GM18499 (cell line): Measurements from ENCODE around the gene AKT1S1.
"Not testable (repeated sequence)": the region's sequence is repeated elsewhere in the genome, so short reads cannot be mapped to it uniquely, and the experiment has no call there.

Source experiments
- ATAC-seq: cut with Tn5 transposase; IDR thresholded peaks from one replicate; pipeline ENCODE4 v1.9.1; 2021; ENCODE audit warnings: moderate number of reproducible peaks; ENCODE audit not compliant: insufficient read depth, unreplicated experiment

AKT1S1 gene

DNA sequence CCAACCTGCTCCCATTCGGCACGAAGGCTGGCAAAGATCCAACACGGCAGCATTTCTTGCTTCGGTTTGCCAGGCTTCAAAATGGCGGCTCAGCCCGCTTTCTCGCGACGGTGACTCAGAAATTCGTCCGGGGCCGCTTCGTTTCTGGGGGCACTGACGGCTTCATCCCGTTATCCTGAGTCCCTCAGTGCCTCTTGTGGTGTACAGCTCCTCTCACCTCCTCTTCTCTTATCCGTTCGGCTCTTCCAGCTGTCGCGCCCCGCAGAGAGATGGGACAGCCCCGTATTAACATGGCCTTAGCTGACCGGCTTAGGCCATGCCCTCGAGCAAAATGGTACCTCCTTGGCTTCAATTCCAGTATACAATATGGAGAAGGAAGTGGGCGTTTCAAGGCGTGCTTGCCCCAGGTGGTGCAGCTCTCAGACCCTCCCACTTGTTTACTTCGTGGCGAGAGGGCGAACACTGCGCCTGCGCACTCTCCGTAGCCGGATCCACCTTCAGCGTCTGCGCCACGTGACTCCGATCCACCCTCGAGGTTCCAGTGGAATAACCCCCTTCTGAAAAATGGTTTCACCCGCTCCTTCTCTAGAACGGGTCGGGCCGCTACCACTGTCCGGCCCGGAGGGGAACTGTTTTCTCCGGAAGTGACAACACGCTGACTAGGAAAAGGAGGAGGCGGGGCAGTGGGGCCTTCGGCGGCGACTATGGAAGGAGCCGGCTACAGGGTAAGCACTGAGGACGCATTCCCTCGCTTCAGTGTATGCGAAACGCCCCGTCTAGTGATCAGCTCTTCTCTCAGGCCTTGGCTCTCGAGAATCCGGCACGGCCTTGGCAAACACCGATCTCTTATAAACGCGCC, at the start of gene AKT1S1, which contains the start of gene TBC1D17:
TSS of gene AKT1S1 (minus strand) at position 336 of the 859 bp plus-strand sequence. CDS start 4,060 bp downstream, outside the sequence.
TSS of gene TBC1D17 (plus strand) at position 683 of the 859 bp plus-strand sequence. CDS start at position 705, 22 bp downstream.
- peak; percentile 46 for ATAC-seq

DNA sequence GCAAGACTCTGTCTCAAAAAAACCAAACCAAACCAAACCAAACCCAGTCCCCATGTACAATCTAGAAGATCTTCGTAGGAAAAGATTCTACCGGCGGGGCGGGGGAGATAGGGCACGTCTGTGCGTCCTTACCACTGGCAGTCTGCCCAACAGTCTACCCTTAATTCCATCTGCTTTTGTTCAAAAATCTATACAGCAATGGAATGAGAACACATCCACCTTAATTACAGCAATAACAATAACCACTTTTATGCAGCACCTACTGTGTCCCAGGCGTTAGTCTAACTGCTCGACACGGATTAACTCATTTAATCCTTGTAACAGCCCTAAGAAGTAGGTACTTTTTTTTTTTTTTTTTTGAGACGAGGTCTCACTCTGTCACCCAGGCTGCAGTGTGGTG, 49.4 kb upstream of the AKT1S1 start:
- ATAC-seq: no peak

DNA sequence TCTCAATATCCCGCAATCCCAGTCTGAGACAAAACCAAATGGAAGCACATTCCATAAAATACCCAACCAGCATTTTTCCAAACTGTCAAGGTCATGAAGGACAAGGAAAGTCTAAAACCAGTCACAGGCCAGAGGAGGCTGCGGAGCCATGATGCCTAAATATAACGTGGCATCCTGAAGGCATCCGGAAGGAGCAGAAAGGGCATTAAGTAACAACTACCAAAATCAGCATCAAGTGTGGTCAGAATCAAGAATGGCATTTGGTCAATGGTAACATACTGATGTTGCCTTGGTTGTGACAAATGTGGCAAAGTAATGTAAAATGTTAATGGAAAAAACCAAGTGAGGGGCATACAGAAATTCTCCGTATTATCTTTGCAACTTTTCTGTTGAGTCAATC, 48.3 kb upstream of the AKT1S1 start:
- ATAC-seq: no peak

GRCh38 chr19:49924881-49925210, 47.7 kb upstream of the AKT1S1 start:
- ATAC-seq: not testable (repeated sequence)

DNA sequence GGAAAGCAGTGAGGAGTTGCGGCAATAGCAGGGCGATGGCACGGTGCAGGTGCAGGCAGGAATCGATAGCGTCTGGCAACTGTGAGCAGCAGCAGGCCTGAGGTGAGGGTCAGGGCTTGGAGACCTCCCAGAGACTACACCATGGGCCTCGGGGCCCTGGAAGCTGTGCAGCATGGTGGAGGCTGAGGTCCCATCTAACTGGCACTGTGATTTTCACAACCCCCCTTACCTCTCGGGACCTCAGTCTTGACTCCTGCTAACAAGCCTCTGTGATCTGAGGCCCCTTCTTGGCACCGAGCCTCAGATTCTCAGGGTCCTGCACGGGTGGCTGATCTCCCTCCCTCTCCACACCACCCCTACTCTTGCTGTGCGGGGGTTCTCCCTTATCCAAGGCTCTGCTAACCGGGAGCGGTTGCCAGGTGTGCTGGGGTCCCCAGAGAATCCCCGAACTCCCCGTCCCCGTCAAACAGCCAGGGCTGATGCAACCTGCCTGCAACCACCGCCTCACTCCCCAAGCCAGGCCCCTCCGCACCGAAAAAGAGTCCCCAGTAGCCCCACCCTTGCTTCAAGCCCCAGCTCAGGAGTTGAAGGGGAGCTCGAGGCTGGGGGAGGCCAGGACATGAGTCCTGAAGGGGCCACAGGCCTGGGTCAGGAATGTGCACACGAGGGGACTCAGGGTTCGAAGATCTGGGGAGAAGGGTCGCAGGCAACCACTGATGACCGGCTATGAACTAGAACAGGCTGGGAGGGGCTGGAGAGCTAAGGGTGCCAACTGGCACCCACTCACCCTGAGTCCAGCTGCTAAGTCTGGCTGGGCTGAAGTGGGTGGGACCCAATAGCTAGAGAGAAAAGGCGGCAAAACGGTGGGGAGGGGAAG, 47.1 kb upstream of the AKT1S1 start:
- ATAC-seq: no peak

GRCh38 chr19:49923055-49924003, 46.2 kb upstream of the AKT1S1 start:
- ATAC-seq: no peak

GRCh38 chr19:49921871-49922795, 45.0 kb upstream of the AKT1S1 start:
- no peak for ATAC-seq

GRCh38 chr19:49920624-49921363, 43.6 kb upstream of the AKT1S1 start:
- ATAC-seq: no peak

GRCh38 chr19:49918089-49918488, 40.9 kb upstream of the AKT1S1 start:
- no peak for ATAC-seq

GRCh38 chr19:49916839-49917733, 39.9 kb upstream of the AKT1S1 start:
- ATAC-seq: no peak

GRCh38 chr19:49915271-49915670, 38.1 kb upstream of the AKT1S1 start:
- ATAC-seq: no peak

DNA sequence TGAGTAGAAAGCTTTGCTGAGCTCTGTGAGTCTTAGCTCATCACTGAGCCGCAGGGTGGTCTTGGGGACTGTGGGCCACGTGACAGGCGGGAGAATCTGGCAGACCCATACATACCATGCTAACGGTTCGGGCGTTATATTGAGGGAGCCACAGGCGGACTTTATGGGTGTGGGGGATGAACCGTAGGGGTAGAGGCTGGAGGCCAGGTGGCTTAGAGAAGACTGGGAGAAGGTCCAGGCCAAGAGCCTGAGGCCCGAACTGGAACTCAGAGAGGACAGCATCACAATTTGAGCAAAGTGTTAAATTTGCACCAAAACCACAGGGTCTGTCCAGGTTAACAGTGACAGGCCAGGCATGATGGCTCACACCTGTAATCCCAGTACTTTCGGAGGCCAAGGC, 36.6 kb upstream of the AKT1S1 start:
- no peak for ATAC-seq

DNA sequence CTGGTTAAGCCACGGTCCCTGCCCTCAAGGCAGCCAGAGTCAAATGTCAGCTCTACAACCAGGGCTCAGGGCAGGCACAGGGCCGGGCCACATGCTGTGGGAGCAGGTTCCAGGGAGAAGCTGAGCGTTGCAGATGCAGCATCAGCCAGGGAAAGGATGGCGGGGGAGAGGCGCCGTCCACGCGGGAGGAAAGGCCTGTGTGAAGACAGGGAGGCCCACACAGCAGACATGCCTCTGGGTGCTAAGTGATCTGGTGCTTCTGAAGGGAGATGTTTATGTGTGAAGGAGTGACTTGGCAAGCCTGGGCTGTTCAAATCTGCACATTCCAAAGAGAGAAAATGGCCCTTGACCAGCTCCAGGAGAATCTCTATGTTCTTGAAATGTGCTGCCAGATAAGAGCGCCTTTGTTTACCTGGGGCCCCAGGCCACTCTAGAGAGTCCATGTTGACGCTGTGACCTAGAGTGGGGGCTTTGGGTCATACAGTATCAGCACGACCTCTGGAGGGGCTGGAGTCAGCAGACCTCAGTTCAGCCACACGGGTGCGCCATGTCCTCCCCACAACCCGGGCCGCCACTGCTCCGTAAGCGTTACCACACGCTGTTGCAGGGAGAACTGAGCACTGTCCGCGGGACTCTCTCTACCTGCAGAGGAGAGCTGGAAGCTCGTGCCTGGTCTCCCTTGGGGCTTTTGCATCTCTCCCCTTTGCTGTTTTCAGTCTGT, 36.0 kb upstream of the AKT1S1 start:
- no peak for ATAC-seq

GRCh38 chr19:49911381-49912145, 34.4 kb upstream of the AKT1S1 start:
- no peak for ATAC-seq

GRCh38 chr19:49910179-49910578, 33.0 kb upstream of the AKT1S1 start:
- ATAC-seq: no peak
